Keratinocyte (primary cell): ENCODE results near the gene PECR.

Experiments
- CTCF ChIP-seq, 3 experiments: IDR thresholded peaks in 1 of 3; conservative IDR thresholded peaks in 1 of 3; optimal IDR thresholded peaks in 1 of 3; 2 replicates in 2 of 3; 3 replicates in 1 of 3; pipeline versions ENCODE3 to v1.5.1; 2011; ENCODE audit warnings: low read length in 3 of 3, mild to moderate bottlenecking in 3 of 3, moderate library complexity in 2 of 3, control low read depth in 1 of 3, inconsistent platforms in 1 of 3; ENCODE audit not compliant: insufficient read depth in 2 of 3; ENCODE audit errors: extremely low read depth in 1 of 3
- EZH2 ChIP-seq: IDR thresholded peaks from one replicate; pipeline ENCODE4 v1.6.1; 2012; ENCODE audit warnings: inconsistent platforms, mild to moderate bottlenecking, low read length, moderate library complexity

- TF ChIP-seq CTCF (optimal IDR thresholded peaks at IDR 0.05 in 1 of 3, IDR thresholded peaks at IDR 0.05 in 1 of 3, conservative IDR thresholded peaks at IDR 0.05 in 1 of 3; ENCODE audit: extremely low read depth in 1 of 3, insufficient read depth in 2 of 3, low read length in 3 of 3) (no peak), EZH2 (no peak)
Measured at GRCh38 chr2:215997219-215997618, 84.4 kb downstream of the PECR start.
